Neuronal stem cell (in vitro differentiated cells): ENCODE data around the gene KIF26B.

Source experiments
- DNase-seq: peaks from one replicate; pipeline ENCODE4 v3.0.0-alpha.2; 2013; ENCODE audit warnings: low spot score
- H2AFZ ChIP-seq: one replicate; pipeline ENCODE4 v1.6.1; 2013; ENCODE audit warnings: mild to moderate bottlenecking, low read length, inconsistent platforms
- H2AK5ac ChIP-seq: 2 replicates; pipeline ENCODE4 v1.6.1; 2013; ENCODE audit warnings: low read depth, mild to moderate bottlenecking, inconsistent platforms, low read length, moderate library complexity, mixed read lengths
- H2BK120ac ChIP-seq: 2 replicates; pipeline ENCODE4 v1.6.1; 2013; ENCODE audit warnings: low read depth, mild to moderate bottlenecking, inconsistent platforms, low read length, moderate library complexity, mixed read lengths
- H2BK12ac ChIP-seq: one replicate; pipeline ENCODE4 v1.6.1; 2013; ENCODE audit warnings: low read length, inconsistent platforms
- H2BK15ac ChIP-seq: 2 replicates; pipeline ENCODE4 v1.6.1; 2013; ENCODE audit warnings: mild to moderate bottlenecking, low read length, inconsistent platforms, mixed read lengths
- H2BK5ac ChIP-seq: one replicate; pipeline ENCODE4 v1.6.1; 2013; ENCODE audit warnings: inconsistent platforms, mild to moderate bottlenecking, low read length, moderate library complexity
- H3K14ac ChIP-seq: one replicate; pipeline ENCODE4 v1.6.1; 2013; ENCODE audit warnings: low read length, inconsistent platforms
- H3K18ac ChIP-seq: 2 replicates; pipeline ENCODE4 v1.6.1; 2013; ENCODE audit warnings: low read length, inconsistent platforms
- H3K23ac ChIP-seq: 2 replicates; pipeline ENCODE4 v1.6.1; 2013; ENCODE audit warnings: low read depth, mild to moderate bottlenecking, mixed read lengths, low read length, inconsistent platforms; ENCODE audit not compliant: poor library complexity
- H3K27ac ChIP-seq: replicated peaks from 3 replicates; pipeline ENCODE4 v1.5.1; 2013; ENCODE audit warnings: low read length, inconsistent platforms
- H3K27me3 ChIP-seq, 3 experiments: 2 replicates each; pipeline ENCODE4 v1.6.1; 2013; ENCODE audit warnings: low read length in 3 of 3, mild to moderate bottlenecking in 2 of 3, inconsistent platforms in 1 of 3, low read depth in 1 of 3, mixed read lengths in 1 of 3, moderate library complexity in 1 of 3; ENCODE audit not compliant: control insufficient read depth in 3 of 3, insufficient read depth in 3 of 3
- H3K36me3 ChIP-seq, 2 donors: replicated peaks in 1 of 2; 2 replicates each; pipeline ENCODE4 v1.6.1; 2013; ENCODE audit warnings: low read length in 2 of 2; ENCODE audit not compliant: control insufficient read depth in 2 of 2, insufficient read depth in 2 of 2
- H3K4ac ChIP-seq: 2 replicates; pipeline ENCODE4 v1.6.1; 2013; ENCODE audit warnings: inconsistent platforms, mild to moderate bottlenecking, low read length, moderate library complexity
- H3K4me1 ChIP-seq, 2 donors: 1 replicate in 1 of 2; 2 replicates in 1 of 2; pipeline ENCODE4 v1.6.1; 2013; ENCODE audit warnings: low read length in 2 of 2, low read depth in 1 of 2; ENCODE audit not compliant: control insufficient read depth in 2 of 2, insufficient read depth in 1 of 2
- H3K4me2 ChIP-seq: one replicate; pipeline ENCODE4 v1.6.1; 2013; ENCODE audit warnings: mild to moderate bottlenecking, low read length, inconsistent platforms; ENCODE audit not compliant: insufficient read depth, poor library complexity, severe bottlenecking
- H3K4me3 ChIP-seq, 2 donors: 2 replicates each; pipeline ENCODE4 v1.5.1; 2013; ENCODE audit warnings: low read length in 2 of 2, mild to moderate bottlenecking in 2 of 2, inconsistent platforms in 1 of 2, moderate library complexity in 1 of 2
- H3K79me1 ChIP-seq: one replicate; pipeline ENCODE4 v1.6.1; 2013; ENCODE audit warnings: low read depth, mild to moderate bottlenecking, inconsistent platforms, low read length, moderate library complexity
- H3K9ac ChIP-seq: one replicate; pipeline ENCODE4 v1.6.1; 2013; ENCODE audit warnings: mild to moderate bottlenecking, low read depth, low read length, inconsistent platforms; ENCODE audit not compliant: poor library complexity
- H3K9me3 ChIP-seq, 2 donors: replicated peaks in 1 of 2; 2 replicates each; pipeline versions ENCODE3 to v1.6.1; 2013; ENCODE audit warnings: low read length in 2 of 2, mild to moderate bottlenecking in 2 of 2, inconsistent platforms in 1 of 2, low read depth in 1 of 2, mixed read lengths in 1 of 2, moderate library complexity in 1 of 2; ENCODE audit not compliant: control insufficient read depth in 2 of 2, insufficient read depth in 1 of 2
- H4K8ac ChIP-seq: one replicate; pipeline ENCODE4 v1.6.1; 2013; ENCODE audit warnings: low read depth, mild to moderate bottlenecking, inconsistent platforms, low read length, moderate library complexity
- H4K91ac ChIP-seq: one replicate; pipeline ENCODE4 v1.6.1; 2013; ENCODE audit warnings: low read length, low read depth, mild to moderate bottlenecking, inconsistent platforms; ENCODE audit not compliant: poor library complexity
- WGBS, 2 donors: extraction: QIAGEN DNeasy Blood & Tissue Kit; methylation state at CpG; one replicate each; pipeline ENCODE4 v1.1.7; 2013; ENCODE audit warnings: missing lambda C conversion rate in 2 of 2, mixed read lengths in 1 of 2; ENCODE audit not compliant: insufficient read length in 2 of 2, insufficient replicate concordance in 1 of 2; ENCODE audit errors: extremely low coverage in 2 of 2; 5-methylcytosine and 5-hydroxymethylcytosine counted together

The KIF26B gene

GRCh38 chr1:245232931-245233330 lies 78.1 kb downstream of the KIF26B start:
- WGBS, 2 donors: no CpG with 5 or more reads among the region's 6 CpGs
- peaks cover 1 to 7% of the 10 kb centered on the region in 2 donors for H3K9me3 ChIP-seq
- no peak overlapping the region for H3K4me2 ChIP-seq
- no peak overlapping the region for H2AFZ ChIP-seq
- no peak overlapping the region for H2AK5ac ChIP-seq
- no peak overlapping the region for H4K91ac ChIP-seq
- H3K27me3 ChIP-seq: no peaks in the 10 kb centered on the region
- H4K8ac ChIP-seq: no peak overlapping the region
- no peak overlapping the region for H3K4ac ChIP-seq
- H3K27ac ChIP-seq: no peak overlapping the region
- H3K18ac ChIP-seq: no peak overlapping the region
- no peak overlapping the region for H3K14ac ChIP-seq
- no peak overlapping the region for H3K23ac ChIP-seq
- H3K4me1 ChIP-seq: peaks cover 16 to 18% of the 10 kb centered on the region in 2 donors
- no peak overlapping the region for H2BK15ac ChIP-seq
- H2BK12ac ChIP-seq: no peak overlapping the region
- no peak overlapping the region for H3K9ac ChIP-seq
- H2BK120ac ChIP-seq: no peak overlapping the region
- H2BK5ac ChIP-seq: no peak overlapping the region
- H3K4me3 ChIP-seq: no peak overlapping the region
- no peak for DNase-seq
- H3K36me3 ChIP-seq: no peaks in the 10 kb centered on the region
- H3K79me1 ChIP-seq: no peaks in the 10 kb centered on the region

- H2BK120ac ChIP-seq: peak overlapping the region; percentile 43
- H3K4ac ChIP-seq: peak overlapping the region; percentile 59
- WGBS, 2 donors: no CpG with 5 or more reads among the region's 26 CpGs
- H4K91ac ChIP-seq: no peak overlapping the region
- H3K4me1 ChIP-seq: peaks cover 16 to 18% of the 10 kb centered on the region in 2 donors
- peak overlapping the region; percentile 26 for H3K4me2 ChIP-seq
- H2BK5ac ChIP-seq: peak overlapping the region; percentile 49
- H3K18ac ChIP-seq: peak overlapping the region; percentile 85
- H3K36me3 ChIP-seq: no peaks in the 10 kb centered on the region
- H4K8ac ChIP-seq: no peak overlapping the region
- H2AFZ ChIP-seq: peak overlapping the region; percentile 31
- H2AK5ac ChIP-seq: peak overlapping the region; percentile 97
- DNase-seq: peak; percentile 67
- H3K9me3 ChIP-seq: peaks cover 1 to 5% of the 10 kb centered on the region in 2 donors
- H3K14ac ChIP-seq: no peak overlapping the region
- H3K9ac ChIP-seq: no peak overlapping the region
- no peaks in the 10 kb centered on the region for H3K27me3 ChIP-seq
- H3K4me3 ChIP-seq: peak overlapping the region in 1 of 2 donors; percentile 33
- peak overlapping the region; percentile 94 for H2BK12ac ChIP-seq
- H2BK15ac ChIP-seq: no peak overlapping the region
- H3K23ac ChIP-seq: peak overlapping the region; percentile 29
- H3K79me1 ChIP-seq: no peaks in the 10 kb centered on the region
- H3K27ac ChIP-seq: peak overlapping the region; percentile 57
Measured at GRCh38 chr1:245234217-245235081, 79.7 kb downstream of the KIF26B start.

- Histone ChIP-seq H2BK5ac (no peak overlapping the region), H3K27me3 (no peaks in the 10 kb centered on the region), H3K9ac (no peak overlapping the region), H3K23ac (no peak overlapping the region), H2BK15ac (no peak overlapping the region), H3K4me1 (peaks cover 16 to 18% of the 10 kb centered on the region in 2 donors), H3K18ac (no peak overlapping the region), H2AFZ (peak overlapping the region; percentile 31), H3K27ac (no peak overlapping the region), H3K4ac (no peak overlapping the region), H3K79me1 (no peaks in the 10 kb centered on the region), H3K4me2 (no peak overlapping the region), H4K8ac (no peak overlapping the region), H3K9me3 (peaks cover under 1 to 1% of the 10 kb centered on the region in 2 donors), H3K36me3 (no peaks in the 10 kb centered on the region), H2AK5ac (no peak overlapping the region), H2BK120ac (no peak overlapping the region), H3K14ac (no peak overlapping the region), H4K91ac (no peak overlapping the region), H3K4me3 (no peak overlapping the region), H2BK12ac (no peak overlapping the region)
- DNase-seq: no peak
- WGBS, 2 donors: no CpG with 5 or more reads among the region's 6 CpGs
Measured at GRCh38 chr1:245235156-245235555, 80.4 kb downstream of the KIF26B start.

- H3K9ac ChIP-seq: no peak overlapping the region
- no CpG with 5 or more reads among the region's 6 CpGs for WGBS, 2 donors
- DNase-seq: no peak
Measured at GRCh38 chr1:245240648-245241165, 85.9 kb downstream of the KIF26B start.

More at GRCh38 chr1:245240648-245241165, 85.9 kb downstream of the KIF26B start:
- H2BK15ac ChIP-seq: peak overlapping the region; percentile 95
- H2BK120ac ChIP-seq: no peak overlapping the region
- H2AFZ ChIP-seq: no peak overlapping the region
- no peak overlapping the region for H2BK12ac ChIP-seq
- H3K18ac ChIP-seq: peak overlapping the region; percentile 84
- H4K8ac ChIP-seq: no peak overlapping the region
- H3K23ac ChIP-seq: no peak overlapping the region
- no peak overlapping the region for H3K4ac ChIP-seq
- H3K27ac ChIP-seq: no peak overlapping the region
- peaks cover 5 to 9% of the 10 kb centered on the region in 2 donors for H3K4me1 ChIP-seq
- no peak overlapping the region for H4K91ac ChIP-seq
- no peaks in the 10 kb centered on the region for H3K79me1 ChIP-seq
- H3K9me3 ChIP-seq: no peaks in the 10 kb centered on the region
- H3K4me2 ChIP-seq: no peak overlapping the region
- H3K27me3 ChIP-seq: peaks cover 0 to 2% (median 0%) of the 10 kb centered on the region in 3 experiments
- H2BK5ac ChIP-seq: no peak overlapping the region
- peak overlapping the region; percentile 50 for H2AK5ac ChIP-seq
- H3K14ac ChIP-seq: no peak overlapping the region
- no peak overlapping the region for H3K4me3 ChIP-seq
- peaks cover 0 to 2% of the 10 kb centered on the region in 2 donors for H3K36me3 ChIP-seq
